Prostate gland (tissue), 2 donors: ENCODE measurements around the gene CCDC174. TPM values are rescaled to one million over a fixed set of nuclear protein-coding genes. Genes with fewer than 3 reads are reported as not detected.

Experiments used
- DNase-seq: peaks from one replicate; pipeline ENCODE4 v3.0.0-alpha.2; 2019; ENCODE audit warnings: low spot score
- H3K27ac ChIP-seq, 2 donors: fragments of 200-600 bp; sonication (generic); 2 replicates each; pipeline ENCODE4 v1.5.1; 2017 to 2019
- H3K27me3 ChIP-seq: fragments of 200-600 bp; sonication (generic); replicated peaks from 2 replicates; pipeline ENCODE4 v1.5.1; 2019; ENCODE audit not compliant: insufficient read depth
- H3K36me3 ChIP-seq, 2 donors: fragments of 200-600 bp; sonication (generic); 1 replicate in 1 of 2; 2 replicates in 1 of 2; pipeline versions ENCODE4 v1.5.1 to v1.8.1; 2017 to 2019
- H3K4me1 ChIP-seq: fragments of 200-600 bp; sonication (generic); replicated peaks from 2 replicates; pipeline ENCODE4 v1.5.1; 2019
- H3K4me3 ChIP-seq, 2 donors: fragments of 200-600 bp; sonication (generic); 2 replicates each; pipeline ENCODE4 v1.5.1; 2017 to 2019
- H3K9me3 ChIP-seq: fragments of 200-600 bp; sonication (generic); 2 replicates; pipeline ENCODE4 v1.5.1; 2017
- CTCF ChIP-seq, 4 experiments: fragments of 200-600 bp in 2 of 4; fragments of 450-650 bp in 2 of 4; sonication (generic) in 2 of 4; IDR thresholded peaks; 1 replicate in 3 of 4; 2 replicates in 1 of 4; pipeline ENCODE4 v1.5.1; 2016 to 2019; ENCODE audit warnings: antibody characterized with exemption in 4 of 4, mild to moderate bottlenecking in 2 of 4, moderate library complexity in 2 of 4
- POLR2A ChIP-seq: fragments of 450-650 bp; IDR thresholded peaks from one replicate; pipeline ENCODE4 v1.6.1; 2016; ENCODE audit warnings: antibody characterized with exemption, mild to moderate bottlenecking
- POLR2AphosphoS5 ChIP-seq: sonication (generic); formaldehyde crosslinking; IDR thresholded peaks from one replicate; pipeline ENCODE4 v1.6.1; 2017; ENCODE audit warnings: antibody characterized with exemption
- WGBS: methylation state at CpG from one replicate; pipeline ENCODE4 v1.1.5; 2018; 5-methylcytosine and 5-hydroxymethylcytosine counted together
- intact Hi-C: fragments of 100-400 bp; cut with DNase I; formaldehyde crosslinking; loops from one replicate; pipeline ENCODE4 v1.14.2; 2022
- total RNA-seq, 2 donors: library from RNA; depleted of rRNA; stranded (reverse); fragments of >200 nt; gene quantifications; one replicate each; pipeline ENCODE4 v1.1.0, GENCODE V29; 2016

CCDC174 gene
- total RNA-seq: 10 to 100 TPM; 12.3 to 25.2 TPM

- peak; percentile 97 for DNase-seq
- peak within 1 kb of the TSS; percentile 60 to 79 for H3K4me3 ChIP-seq
- peaks cover 10% of the 10 kb centered on the region for H3K4me1 ChIP-seq
- under 1% methylated on average over 47 of the region's 47 CpGs for WGBS
- TF ChIP-seq POLR2A (peak; percentile 43), CTCF (IDR thresholded peaks at IDR 0.05) (peak in 1 of 4 experiments; percentile 9), POLR2AphosphoS5 (peak; percentile 100)
- H3K27ac ChIP-seq: peak within 1 kb of the TSS; percentile 77 to 86
- no peaks in the 10 kb centered on the region for H3K36me3 ChIP-seq
- H3K9me3 ChIP-seq: no peaks in the 10 kb centered on the region
- no peaks in the 10 kb centered on the region for H3K27me3 ChIP-seq
- intact Hi-C loops: no loop called here
These were observed at the start of gene CCDC174 for GRCh38 chr3:14651440-14652251. Gene CCDC174 (plus strand): TSS chr3:14651762. CDS start chr3:14651837, 75 bp downstream.

- Histone ChIP-seq H3K9me3 (no peaks in the 10 kb centered on the region), H3K27ac (no peak overlapping the region), H3K36me3 (no peaks in the 10 kb centered on the region), H3K27me3 (peaks cover 5% of the 10 kb centered on the region), H3K4me3 (peak overlapping the region; percentile 18 to 37), H3K4me1 (peaks cover 4% of the 10 kb centered on the region)
- WGBS: 3% methylated on average over 64 of the region's 66 CpGs
- no peak for DNase-seq
- TF ChIP-seq POLR2A: no peak
- TF ChIP-seq POLR2AphosphoS5: no peak
- no peak for TF ChIP-seq CTCF (IDR thresholded peaks at IDR 0.05)
- intact Hi-C loops: no loop called here
These were observed 49.4 kb upstream of the CCDC174 start for GRCh38 chr3:14602006-14602803.

GRCh38 chr3:14602804-14603644 lies 48.5 kb upstream of the CCDC174 start:
- TF ChIP-seq CTCF (IDR thresholded peaks at IDR 0.05) (no peak), POLR2A (no peak), POLR2AphosphoS5 (no peak)
- peaks cover 5% of the 10 kb centered on the region for H3K27me3 ChIP-seq
- 6% methylated on average over 45 of the region's 85 CpGs for WGBS
- DNase-seq: no peak
- peaks cover 4% of the 10 kb centered on the region for H3K4me1 ChIP-seq
- H3K9me3 ChIP-seq: no peaks in the 10 kb centered on the region
- H3K27ac ChIP-seq: no peak overlapping the region
- H3K4me3 ChIP-seq: peak overlapping the region; percentile 18 to 37
- H3K36me3 ChIP-seq: no peaks in the 10 kb centered on the region
- intact Hi-C loops: no loop called here

GRCh38 chr3:14605067-14605466 lies 46.5 kb upstream of the CCDC174 start:
- Histone ChIP-seq H3K9me3 (no peaks in the 10 kb centered on the region), H3K27me3 (peaks cover 5% of the 10 kb centered on the region), H3K4me3 (no peak overlapping the region), H3K4me1 (peaks cover 4% of the 10 kb centered on the region), H3K27ac (no peak overlapping the region), H3K36me3 (no peaks in the 10 kb centered on the region)
- DNase-seq: no peak
- intact Hi-C loops: no loop called here
- no peak for TF ChIP-seq CTCF (IDR thresholded peaks at IDR 0.05)
- no peak for TF ChIP-seq POLR2A
- no peak for TF ChIP-seq POLR2AphosphoS5
- 83% methylated on average over 5 of the region's 5 CpGs for WGBS
